PC-9 (cell line): ENCODE measurements around the gene HARBI1. TPM values are rescaled to one million over a fixed set of nuclear protein-coding genes. Genes with fewer than 3 reads are reported as not detected.

Experiments used
- BruUV-seq: library from RNA; stranded (reverse); fragments of 400-500 nt; replicated peaks from 2 replicates; lab custom pipeline; 2021; lab: Mats Ljungman, UMichigan
- CTCF ChIA-PET: fragments of 300-600 bp; sonication (Branson Sonifier 250); formaldehyde crosslinking; loops from one replicate; lab custom pipeline; 2022; ENCODE audit warnings: antibody characterized with exemption; lab: Charles Lee
- POLR2A ChIA-PET: fragments of 300-600 bp; sonication (Branson Sonifier 250); formaldehyde crosslinking; loops from one replicate; lab custom pipeline; 2022; ENCODE audit warnings: antibody characterized with exemption; ENCODE audit not compliant: unreplicated experiment; lab: Charles Lee
- DNase-seq, 2 experiments: peaks; one replicate each; pipeline versions ENCODE4 v3.0.0 to v3.0.0-alpha.2; 2015 to 2022; ENCODE audit warnings: mixed read lengths in 1 of 2
- H2AFZ ChIP-seq: fragments of 200-600 bp; sonication (generic); 2 replicates; pipeline ENCODE4 v1.8.1; 2017; ENCODE audit warnings: antibody characterized with exemption
- H3F3A ChIP-seq: fragments of 200-600 bp; sonication (generic); 2 replicates; pipeline ENCODE4 v1.8.1; 2017; ENCODE audit warnings: antibody characterized with exemption, mild to moderate bottlenecking, low read depth; ENCODE audit not compliant: insufficient read depth
- H3K27ac ChIP-seq: fragments of 200-600 bp; sonication (generic); 2 replicates; pipeline ENCODE4 v1.6.1; 2016; ENCODE audit warnings: mixed run types
- H3K27me3 ChIP-seq: fragments of 200-600 bp; sonication (generic); 2 replicates; pipeline ENCODE4 v1.6.1; 2016; ENCODE audit warnings: low read depth, mixed run types; ENCODE audit not compliant: insufficient read depth
- H3K36me3 ChIP-seq: fragments of 200-600 bp; sonication (generic); 2 replicates; pipeline ENCODE4 v1.6.1; 2016; ENCODE audit warnings: low read depth, mixed run types
- H3K4me1 ChIP-seq: fragments of 200-600 bp; sonication (generic); replicated peaks from 2 replicates; pipeline ENCODE4 v1.6.1; 2016; ENCODE audit warnings: mixed run types; ENCODE audit not compliant: insufficient read depth
- H3K4me2 ChIP-seq: fragments of 200-600 bp; sonication (generic); 2 replicates; pipeline ENCODE4 v1.6.1; 2017; ENCODE audit warnings: mixed run types
- H3K4me3 ChIP-seq: fragments of 200-600 bp; sonication (generic); 2 replicates; pipeline ENCODE4 v1.6.1; 2016; ENCODE audit warnings: mixed run types
- H3K79me2 ChIP-seq: fragments of 200-600 bp; sonication (generic); 2 replicates; pipeline ENCODE4 v1.6.1; 2017; ENCODE audit warnings: low read depth, mixed run types
- H3K9me2 ChIP-seq: fragments of 200-600 bp; sonication (generic); 2 replicates; pipeline ENCODE4 v1.8.1; 2017; ENCODE audit warnings: mild to moderate bottlenecking; ENCODE audit not compliant: insufficient read depth
- H3K9me3 ChIP-seq: fragments of 200-600 bp; sonication (generic); 2 replicates; pipeline ENCODE4 v1.8.1; 2016; ENCODE audit warnings: low read depth; ENCODE audit not compliant: insufficient read depth
- H4K20me1 ChIP-seq: fragments of 200-600 bp; sonication (generic); 2 replicates; pipeline ENCODE4 v1.8.1; 2017; ENCODE audit not compliant: insufficient read depth
- EZH2 ChIP-seq: fragments of 200-600 bp; sonication (generic); IDR thresholded peaks from 2 replicates; pipeline ENCODE4 v1.8.0; 2017; ENCODE audit warnings: antibody characterized with exemption, low read depth
- intact Hi-C: fragments of 100-400 bp; cut with micrococcal nuclease; formaldehyde crosslinking; loops from one replicate; pipeline ENCODE4 v1.10.0; 2022; ENCODE audit not compliant: unreplicated experiment
- total RNA-seq: library from RNA; stranded (reverse); gene quantifications from 2 replicates; pipeline ENCODE4 v1.2.3, GENCODE V29; 2021
- TF ChIP-seq, protein P1 (sequence below): fragments of 200-600 bp; sonication (generic); conservative IDR thresholded peaks from 2 replicates; pipeline ENCODE4 v1.6.1; 2017; ENCODE audit warnings: mixed run types, antibody characterized with exemption, mild to moderate bottlenecking, moderate library complexity

The HARBI1 gene
- total RNA-seq, 1 experiment from 2014 or later: 8.0 TPM

DNA sequence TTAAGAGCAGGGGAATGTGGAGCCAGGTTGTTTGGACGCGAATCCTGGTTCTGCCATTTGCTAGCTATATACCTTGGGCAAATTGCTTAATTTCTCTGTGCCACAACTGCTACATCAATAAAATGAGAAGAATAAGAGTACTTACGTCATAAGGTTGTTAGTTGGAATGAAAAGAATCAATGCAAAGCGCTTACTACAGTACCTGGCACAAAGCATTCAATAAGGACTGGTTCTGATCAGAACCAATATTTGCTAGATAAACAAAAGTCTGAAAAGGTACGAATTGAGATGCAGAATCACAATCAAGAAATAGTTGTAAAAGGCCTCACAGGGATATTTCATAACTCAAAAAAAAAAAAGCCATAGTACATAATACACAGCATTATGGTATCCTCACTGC is 34.4 kb downstream of the HARBI1 start:
- ChIA-PET CTCF (no interaction called here), POLR2A (no interaction called here)
- no peaks in the 10 kb centered on the region for H3K4me1 ChIP-seq
- no peak overlapping the region for H2AFZ ChIP-seq
- no peak overlapping the region for H3K27ac ChIP-seq
- peaks cover 81% of the 10 kb centered on the region for H3K79me2 ChIP-seq
- intact Hi-C loops: no loop called here
- TF ChIP-seq, protein P1, sequence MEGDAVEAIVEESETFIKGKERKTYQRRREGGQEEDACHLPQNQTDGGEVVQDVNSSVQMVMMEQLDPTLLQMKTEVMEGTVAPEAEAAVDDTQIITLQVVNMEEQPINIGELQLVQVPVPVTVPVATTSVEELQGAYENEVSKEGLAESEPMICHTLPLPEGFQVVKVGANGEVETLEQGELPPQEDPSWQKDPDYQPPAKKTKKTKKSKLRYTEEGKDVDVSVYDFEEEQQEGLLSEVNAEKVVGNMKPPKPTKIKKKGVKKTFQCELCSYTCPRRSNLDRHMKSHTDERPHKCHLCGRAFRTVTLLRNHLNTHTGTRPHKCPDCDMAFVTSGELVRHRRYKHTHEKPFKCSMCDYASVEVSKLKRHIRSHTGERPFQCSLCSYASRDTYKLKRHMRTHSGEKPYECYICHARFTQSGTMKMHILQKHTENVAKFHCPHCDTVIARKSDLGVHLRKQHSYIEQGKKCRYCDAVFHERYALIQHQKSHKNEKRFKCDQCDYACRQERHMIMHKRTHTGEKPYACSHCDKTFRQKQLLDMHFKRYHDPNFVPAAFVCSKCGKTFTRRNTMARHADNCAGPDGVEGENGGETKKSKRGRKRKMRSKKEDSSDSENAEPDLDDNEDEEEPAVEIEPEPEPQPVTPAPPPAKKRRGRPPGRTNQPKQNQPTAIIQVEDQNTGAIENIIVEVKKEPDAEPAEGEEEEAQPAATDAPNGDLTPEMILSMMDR: no peak
- TF ChIP-seq EZH2: no peak
- H4K20me1 ChIP-seq: peaks cover 32% of the 10 kb centered on the region
- no peak overlapping the region for H3K4me2 ChIP-seq
- peaks cover 4% of the 10 kb centered on the region; the same call in 1 of the 2 replicates for H3K36me3 ChIP-seq
- no peaks in the 10 kb centered on the region for H3K9me2 ChIP-seq
- H3K9me3 ChIP-seq: no peaks in the 10 kb centered on the region
- no peak overlapping the region for H3K4me3 ChIP-seq
- H3K27me3 ChIP-seq: no peaks in the 10 kb centered on the region
- H3F3A ChIP-seq: no peaks in the 10 kb centered on the region; the same call in 1 of the 2 replicates
- no peak for DNase-seq
- BruUV-seq: no TSS peak

DNA sequence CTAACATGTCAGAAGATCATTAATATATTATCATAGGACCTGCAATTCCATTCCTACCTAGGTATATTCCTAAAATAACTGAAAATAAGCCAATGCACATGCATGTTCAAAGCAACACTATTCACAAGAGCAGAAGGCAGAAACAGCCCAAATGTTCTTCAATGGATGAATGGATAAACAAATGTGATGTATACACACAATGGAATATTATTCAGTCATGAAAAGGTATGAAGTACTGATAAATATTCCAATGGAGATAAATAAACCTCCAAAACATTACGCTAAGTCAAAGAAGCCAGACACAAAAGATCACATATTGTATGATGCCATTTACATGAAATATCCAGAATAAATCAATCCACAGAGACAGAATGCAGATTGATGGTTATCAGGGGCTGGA is 40.0 kb downstream of the HARBI1 start:
- Histone ChIP-seq H3K36me3 (0 out of 2 replicates have a peak, but pooled peaks cover 6% of the 10 kb centered on the region), H3K9me3 (no peaks in the 10 kb centered on the region), H2AFZ (no peak overlapping the region), H4K20me1 (peaks cover 29% of the 10 kb centered on the region), H3K27me3 (no peaks in the 10 kb centered on the region), H3K27ac (0 out of 2 replicates have a peak overlapping the region, but pooled peaks have one; percentile 14), H3K9me2 (no peaks in the 10 kb centered on the region), H3F3A (peaks cover 7% of the 10 kb centered on the region; the same call in 1 of the 2 replicates), H3K4me1 (no peaks in the 10 kb centered on the region), H3K4me2 (no peak overlapping the region), H3K4me3 (no peak overlapping the region), H3K79me2 (peaks cover 87% of the 10 kb centered on the region)
- POLR2A ChIA-PET: no interaction called here
- BruUV-seq: no TSS peak
- DNase-seq: no peak
- CTCF ChIA-PET: no interaction called here
- TF ChIP-seq EZH2: no peak
- TF ChIP-seq, protein P1: no peak
- intact Hi-C loops: no loop called here

DNA sequence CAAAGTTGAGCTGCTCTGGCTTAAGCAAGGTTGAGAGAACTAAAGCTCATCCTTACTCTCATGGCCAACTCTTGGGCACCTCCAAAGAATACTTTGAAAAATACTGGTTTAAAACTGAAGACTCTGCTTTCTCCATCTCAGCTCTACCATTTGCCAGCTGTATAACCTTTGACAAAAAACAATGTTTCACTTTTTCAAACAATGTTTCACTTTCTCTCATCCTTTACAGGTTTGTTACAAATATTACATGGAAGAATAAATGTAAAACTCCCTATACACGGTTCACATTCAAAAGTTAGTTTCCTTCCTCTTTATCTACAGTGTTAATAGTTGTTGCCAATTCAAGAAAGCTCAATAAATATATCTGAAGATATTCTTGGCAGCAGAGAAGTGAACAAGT is 42.4 kb downstream of the HARBI1 start:
- Histone ChIP-seq H3K4me2 (no peak overlapping the region), H3F3A (peaks cover 7% of the 10 kb centered on the region; the same call in 1 of the 2 replicates), H3K79me2 (peaks cover 85% of the 10 kb centered on the region), H3K36me3 (0 out of 2 replicates have a peak, but pooled peaks cover 6% of the 10 kb centered on the region), H2AFZ (no peak overlapping the region), H3K9me3 (no peaks in the 10 kb centered on the region), H3K27me3 (no peaks in the 10 kb centered on the region), H3K4me1 (no peaks in the 10 kb centered on the region), H3K27ac (no peak overlapping the region), H3K4me3 (no peak overlapping the region), H4K20me1 (peaks cover 24% of the 10 kb centered on the region), H3K9me2 (no peaks in the 10 kb centered on the region)
- DNase-seq: no peak
- ChIA-PET POLR2A (interaction anchor here (0.5 kb wide), 1 partner anchor 480 kb away, joined by 3 read pairs; no protein-coding TSS in a partner anchor), CTCF (no interaction called here)
- no peak for TF ChIP-seq EZH2
- TF ChIP-seq, protein P1: no peak
- BruUV-seq: no TSS peak
- intact Hi-C loops: no loop called here
